ENCODE results near the gene JADE2.

The JADE2 gene

DNA sequence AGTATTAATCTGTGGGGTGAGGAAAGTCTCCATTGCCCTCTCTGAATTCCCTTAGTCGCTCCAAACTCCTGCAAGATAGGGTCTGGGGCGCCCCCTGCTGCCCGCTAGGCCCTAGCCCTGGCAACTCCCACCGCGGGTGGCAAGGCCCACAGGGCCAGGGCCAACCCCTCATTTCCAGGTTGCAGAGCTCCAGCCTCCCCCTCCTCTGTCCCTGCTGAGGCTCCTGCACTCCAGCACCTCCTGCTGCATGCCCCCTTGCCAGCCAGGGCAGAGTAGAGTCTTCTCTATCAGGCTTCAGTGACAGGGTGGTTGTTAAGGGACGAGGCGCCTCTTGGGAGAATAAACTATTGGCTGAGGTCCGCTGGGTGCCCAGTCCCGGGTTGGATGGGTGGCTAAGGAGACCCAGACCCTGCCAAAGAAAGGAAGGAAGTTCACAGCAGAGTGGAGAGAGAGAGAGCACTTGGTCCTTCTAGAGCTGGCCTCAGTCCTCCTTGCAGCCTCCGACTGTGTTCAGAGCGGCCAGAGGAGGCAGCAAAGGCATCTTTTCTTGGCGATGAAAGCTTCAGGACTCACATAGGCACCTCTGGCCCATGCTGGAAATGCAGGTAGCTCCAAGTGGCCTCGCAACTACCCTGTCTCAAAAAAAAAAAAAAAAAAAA is 61.5 kb downstream of the JADE2 start:
- no peak overlapping the region for H3K4me3 Mint-ChIP-seq
- no peak overlapping the region for H3K27ac Mint-ChIP-seq
- TF ChIP-seq, protein P1, sequence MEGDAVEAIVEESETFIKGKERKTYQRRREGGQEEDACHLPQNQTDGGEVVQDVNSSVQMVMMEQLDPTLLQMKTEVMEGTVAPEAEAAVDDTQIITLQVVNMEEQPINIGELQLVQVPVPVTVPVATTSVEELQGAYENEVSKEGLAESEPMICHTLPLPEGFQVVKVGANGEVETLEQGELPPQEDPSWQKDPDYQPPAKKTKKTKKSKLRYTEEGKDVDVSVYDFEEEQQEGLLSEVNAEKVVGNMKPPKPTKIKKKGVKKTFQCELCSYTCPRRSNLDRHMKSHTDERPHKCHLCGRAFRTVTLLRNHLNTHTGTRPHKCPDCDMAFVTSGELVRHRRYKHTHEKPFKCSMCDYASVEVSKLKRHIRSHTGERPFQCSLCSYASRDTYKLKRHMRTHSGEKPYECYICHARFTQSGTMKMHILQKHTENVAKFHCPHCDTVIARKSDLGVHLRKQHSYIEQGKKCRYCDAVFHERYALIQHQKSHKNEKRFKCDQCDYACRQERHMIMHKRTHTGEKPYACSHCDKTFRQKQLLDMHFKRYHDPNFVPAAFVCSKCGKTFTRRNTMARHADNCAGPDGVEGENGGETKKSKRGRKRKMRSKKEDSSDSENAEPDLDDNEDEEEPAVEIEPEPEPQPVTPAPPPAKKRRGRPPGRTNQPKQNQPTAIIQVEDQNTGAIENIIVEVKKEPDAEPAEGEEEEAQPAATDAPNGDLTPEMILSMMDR (IDR thresholded peaks at IDR 0.05; ENCODE audit: unreplicated experiment in 3 of 3) = peak; percentile 25 to 59 (median 50)

DNA sequence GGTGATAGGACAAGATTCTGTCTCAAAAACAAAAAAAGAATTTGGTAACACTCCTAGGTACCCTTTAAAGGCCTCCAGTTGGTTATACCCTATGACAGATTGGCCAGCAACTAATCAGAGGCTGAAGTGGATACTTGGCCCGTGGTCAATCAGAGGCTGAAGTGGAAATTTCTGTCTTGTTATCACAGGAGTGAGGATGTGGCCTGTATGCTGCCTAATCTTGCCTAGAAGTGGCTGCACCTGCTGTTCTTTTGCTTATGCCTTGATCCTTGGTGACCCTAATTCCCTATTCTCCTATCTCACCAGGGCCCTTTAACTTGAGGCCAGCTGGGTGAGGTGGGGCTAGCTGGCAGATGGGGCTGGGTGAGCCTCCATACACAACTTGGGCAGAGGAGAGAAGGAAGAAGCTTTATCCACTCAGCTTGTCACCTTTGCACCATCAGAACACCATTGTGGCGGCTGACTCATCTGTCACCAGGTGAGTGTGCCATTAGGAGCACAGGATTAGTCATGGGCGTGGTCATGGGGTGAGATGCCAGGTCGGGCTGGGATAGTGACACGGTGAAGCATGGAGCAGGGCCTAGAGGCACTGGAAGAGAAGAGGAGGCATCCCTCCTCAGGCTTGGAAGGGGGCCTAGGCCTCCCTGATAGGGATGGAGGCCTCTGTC is 65.7 kb downstream of the JADE2 start:
- Mint-ChIP-seq H3K4me1 (no peaks in the 10 kb centered on the region), H3K9me3 (no peaks in the 10 kb centered on the region), H3K27ac (no peak overlapping the region), H3K27me3 (ENCODE audit: low read depth) (peaks cover 19% of the 10 kb centered on the region), H3K4me3 (no peak overlapping the region), H3K36me3 (ENCODE audit: low read depth) (no peaks in the 10 kb centered on the region)
- TF ChIP-seq, protein P1 (IDR thresholded peaks at IDR 0.05; ENCODE audit: unreplicated experiment in 3 of 3) = no peak

More for the DNA sequence above, 61.5 kb downstream of the JADE2 start:
- Mint-ChIP-seq H3K27me3 (ENCODE audit: low read depth) (peaks cover 18% of the 10 kb centered on the region), H3K9me3 (no peaks in the 10 kb centered on the region), H3K36me3 (ENCODE audit: low read depth) (no peaks in the 10 kb centered on the region), H3K4me1 (no peaks in the 10 kb centered on the region)

DNA sequence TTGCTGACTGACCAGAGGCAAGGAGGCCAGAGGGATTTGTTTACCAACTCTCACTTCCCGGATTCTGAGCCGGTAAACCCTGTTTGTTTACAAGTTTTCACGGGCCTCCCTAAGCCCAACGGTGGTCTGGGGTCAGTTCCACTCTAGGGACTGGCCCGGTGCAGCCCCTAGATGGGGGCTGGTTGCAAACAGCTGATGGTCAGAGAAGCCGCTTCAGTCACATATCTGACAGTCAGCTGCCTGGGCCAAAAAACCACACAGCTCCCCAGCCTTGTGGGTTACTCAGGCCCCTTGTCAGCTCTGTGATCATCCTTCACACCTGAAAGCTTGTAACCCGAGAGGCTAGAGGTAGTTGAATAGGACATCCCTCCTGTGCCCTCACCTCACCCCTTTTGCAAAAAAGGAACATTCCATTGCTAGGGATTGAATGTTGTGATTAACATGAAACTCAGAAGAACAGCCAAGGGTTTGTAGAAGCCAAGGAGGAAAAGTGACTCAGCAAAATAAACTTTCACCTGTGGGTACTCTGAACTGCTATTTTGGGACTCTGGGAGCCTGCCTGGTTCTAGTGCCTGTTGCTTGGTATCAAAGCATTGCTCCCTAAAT is 66.8 kb downstream of the JADE2 start:
- Mint-ChIP-seq H3K4me1 (no peaks in the 10 kb centered on the region), H3K36me3 (ENCODE audit: low read depth) (no peaks in the 10 kb centered on the region), H3K27ac (no peak overlapping the region), H3K9me3 (no peaks in the 10 kb centered on the region), H3K27me3 (ENCODE audit: low read depth) (peaks cover 19% of the 10 kb centered on the region), H3K4me3 (no peak overlapping the region)
- TF ChIP-seq, protein P1 (IDR thresholded peaks at IDR 0.05; ENCODE audit: unreplicated experiment in 3 of 3) = no peak

DNA sequence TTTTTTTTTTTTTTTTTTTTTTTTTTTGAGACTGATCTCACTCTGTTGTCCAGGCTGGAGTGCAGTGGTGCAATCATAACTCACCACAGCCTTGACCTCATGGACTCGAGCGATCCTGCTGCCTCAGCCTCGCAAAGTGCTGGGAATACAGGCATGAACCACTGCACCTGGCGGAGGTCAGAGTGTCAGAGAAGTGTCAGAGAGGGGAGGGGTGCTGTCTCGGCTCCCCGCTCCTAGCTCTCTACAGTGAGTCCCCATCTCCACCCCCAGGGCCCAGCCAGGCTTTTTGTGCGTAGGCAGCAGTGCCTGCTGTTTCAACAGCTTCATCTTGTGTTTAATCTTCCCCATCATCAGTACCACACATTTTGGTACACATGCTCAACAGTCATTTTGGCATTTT is 68.9 kb downstream of the JADE2 start:
- TF ChIP-seq, protein P1 (IDR thresholded peaks at IDR 0.05; ENCODE audit: unreplicated experiment in 3 of 3) = no peak
- H3K4me1 Mint-ChIP-seq = no peaks in the 10 kb centered on the region

DNA sequence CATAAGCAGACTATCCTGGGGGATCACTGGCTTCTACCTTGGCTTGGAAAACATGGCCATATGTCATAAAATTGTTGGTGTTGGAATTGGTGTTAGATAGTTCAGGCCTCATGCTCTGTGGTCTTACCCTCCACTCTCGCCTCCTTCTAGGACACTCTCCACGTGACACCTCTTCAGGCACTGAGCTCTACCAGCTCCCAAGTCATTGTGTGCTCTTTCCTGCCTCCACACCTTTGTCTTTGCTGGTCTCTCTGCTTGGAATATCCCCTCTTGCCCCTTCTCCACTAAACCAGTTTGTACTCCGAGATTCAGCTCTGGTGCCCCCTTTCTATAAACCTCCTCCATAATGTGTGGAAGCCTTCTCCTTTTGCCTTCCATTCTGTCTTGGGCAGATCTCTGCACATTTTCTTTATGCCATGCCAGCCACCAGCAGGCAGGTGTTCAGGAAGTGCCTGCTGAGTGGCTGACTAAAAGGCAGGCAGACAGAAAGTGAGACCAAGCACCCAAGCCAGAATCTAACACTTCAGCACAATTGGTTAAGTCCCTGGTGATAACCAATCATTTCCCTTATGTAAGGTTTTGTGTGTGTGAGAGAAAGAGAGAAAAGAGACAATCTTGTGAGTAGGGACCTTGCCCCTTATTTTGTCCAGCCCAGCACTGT is 69.5 kb downstream of the JADE2 start:
- H3K4me1 Mint-ChIP-seq = no peaks in the 10 kb centered on the region
- H3K27ac Mint-ChIP-seq = no peak overlapping the region

More for the DNA sequence above, 68.9 kb downstream of the JADE2 start:
- Mint-ChIP-seq H3K36me3 (ENCODE audit: low read depth) (no peaks in the 10 kb centered on the region), H3K27me3 (ENCODE audit: low read depth) (peaks cover 19% of the 10 kb centered on the region), H3K4me3 (no peak overlapping the region), H3K9me3 (no peaks in the 10 kb centered on the region), H3K27ac (no peak overlapping the region)

More for the DNA sequence above, 69.5 kb downstream of the JADE2 start:
- peaks cover 19% of the 10 kb centered on the region for H3K27me3 Mint-ChIP-seq (ENCODE audit: low read depth)
- no peak overlapping the region for H3K4me3 Mint-ChIP-seq
- no peaks in the 10 kb centered on the region for H3K36me3 Mint-ChIP-seq (ENCODE audit: low read depth)
- H3K9me3 Mint-ChIP-seq = no peaks in the 10 kb centered on the region
- TF ChIP-seq, protein P1 (IDR thresholded peaks at IDR 0.05; ENCODE audit: unreplicated experiment in 3 of 3) = no peak
